ENCODE measurements around the gene STXBP6.

Gene STXBP6

GRCh38 chr14:24894583-24895242 is 155.2 kb downstream of the STXBP6 start:
- in situ Hi-C loops (cut with HindIII; ENCODE audit: low pct_ligation_motif_present, low sequenced_read_pairs): no loop called here
- Histone ChIP-seq H3K27ac (no peak overlapping the region), H3K36me3 (replicated peaks) (no peaks in the 10 kb centered on the region), H3K27me3 (replicated peaks) (no peaks in the 10 kb centered on the region), H3K4me3 (ENCODE audit: low read depth, low read length) (no peak overlapping the region)
- no peak for DNase-seq
- no peak for TF ChIP-seq CTCF (IDR thresholded peaks at IDR 0.05; ENCODE audit: low read depth, low read length, missing control alignments)

GRCh38 chr14:24892497-24893051 is 157.4 kb downstream of the STXBP6 start:
- H3K27me3 ChIP-seq (replicated peaks): no peaks in the 10 kb centered on the region
- H3K27ac ChIP-seq: no peak overlapping the region
- H3K36me3 ChIP-seq (replicated peaks): no peaks in the 10 kb centered on the region
- no peak overlapping the region for H3K4me3 ChIP-seq (ENCODE audit: low read depth, low read length)
- in situ Hi-C loops (cut with HindIII; ENCODE audit: low pct_ligation_motif_present, low sequenced_read_pairs): no loop called here
- TF ChIP-seq CTCF (IDR thresholded peaks at IDR 0.05; ENCODE audit: low read depth, low read length, missing control alignments): no peak
- DNase-seq: no peak

- no peak for DNase-seq
- in situ Hi-C loops (cut with HindIII; ENCODE audit: low pct_ligation_motif_present, low sequenced_read_pairs): no loop called here
Observed at GRCh38 chr14:24891987-24892496, 157.9 kb downstream of the STXBP6 start.

GRCh38 chr14:24890716-24891115 is 159.2 kb downstream of the STXBP6 start:
- Histone ChIP-seq H3K4me3 (ENCODE audit: low read depth, low read length) (no peak overlapping the region), H3K27ac (no peak overlapping the region), H3K36me3 (replicated peaks) (no peaks in the 10 kb centered on the region), H3K27me3 (replicated peaks) (no peaks in the 10 kb centered on the region)
- in situ Hi-C loops (cut with HindIII; ENCODE audit: low pct_ligation_motif_present, low sequenced_read_pairs): no loop called here
- TF ChIP-seq CTCF (IDR thresholded peaks at IDR 0.05; ENCODE audit: low read depth, low read length, missing control alignments): no peak
- DNase-seq: no peak

More at GRCh38 chr14:24891987-24892496, 157.9 kb downstream of the STXBP6 start:
- Histone ChIP-seq H3K36me3 (replicated peaks) (no peaks in the 10 kb centered on the region), H3K4me3 (ENCODE audit: low read depth, low read length) (no peak overlapping the region), H3K27ac (no peak overlapping the region), H3K27me3 (replicated peaks) (no peaks in the 10 kb centered on the region)
- TF ChIP-seq CTCF (IDR thresholded peaks at IDR 0.05; ENCODE audit: low read depth, low read length, missing control alignments): no peak

- no peak for DNase-seq
- H3K36me3 ChIP-seq (replicated peaks): no peaks in the 10 kb centered on the region
- no peak for TF ChIP-seq CTCF (IDR thresholded peaks at IDR 0.05; ENCODE audit: low read depth, low read length, missing control alignments)
- no peak overlapping the region for H3K4me3 ChIP-seq (ENCODE audit: low read depth, low read length)
- in situ Hi-C loops (cut with HindIII; ENCODE audit: low pct_ligation_motif_present, low sequenced_read_pairs): no loop called here
- no peaks in the 10 kb centered on the region for H3K27me3 ChIP-seq (replicated peaks)
- no peak overlapping the region for H3K27ac ChIP-seq
Observed at GRCh38 chr14:24889843-24890242, 160.1 kb downstream of the STXBP6 start.
